Activated CD4-positive, alpha-beta T cell treated with anti-CD3 and anti-CD28 coated beads for 24 hours (primary cell): ENCODE results near the gene NINL.
"Not testable (repeated sequence)": the region's sequence is repeated elsewhere in the genome, so short reads cannot be mapped to it uniquely, and the experiment has no call there.

Source experiments
- DNase-seq, 2 donors: peaks; one replicate each; pipeline ENCODE4 v3.0.0-alpha.2; 2020; ENCODE audit warnings: low read depth in 2 of 2

Gene NINL

GRCh38 chr20:25503936-25504335 lies 81.4 kb downstream of the NINL start:
- no peak for DNase-seq

- DNase-seq = not testable (repeated sequence)
These were observed 82.2 kb downstream of the NINL start for GRCh38 chr20:25503051-25503639.

GRCh38 chr20:25500880-25501351 lies 84.4 kb downstream of the NINL start:
- DNase-seq = no peak

GRCh38 chr20:25499855-25500434 lies 85.4 kb downstream of the NINL start:
- DNase-seq = no peak

GRCh38 chr20:25499031-25499430 lies 86.3 kb downstream of the NINL start:
- no peak for DNase-seq

- DNase-seq = no peak
These were observed 87.1 kb downstream of the NINL start for GRCh38 chr20:25498280-25498606.

- DNase-seq = no peak
These were observed 87.6 kb downstream of the NINL start for GRCh38 chr20:25497586-25498279.

- DNase-seq = no peak
These were observed 88.3 kb downstream of the NINL start for GRCh38 chr20:25496968-25497401.

GRCh38 chr20:25496165-25496967 lies 89.0 kb downstream of the NINL start:
- no peak for DNase-seq

- DNase-seq = no peak
These were observed 90.0 kb downstream of the NINL start for GRCh38 chr20:25495189-25495824.

- DNase-seq = no peak
These were observed 90.7 kb downstream of the NINL start for GRCh38 chr20:25494506-25495188.

GRCh38 chr20:25493748-25494505 lies 91.4 kb downstream of the NINL start:
- DNase-seq = no peak

GRCh38 chr20:25493137-25493536 lies 92.2 kb downstream of the NINL start:
- no peak for DNase-seq

GRCh38 chr20:25491446-25492038 lies 93.8 kb downstream of the NINL start:
- DNase-seq = no peak

GRCh38 chr20:25490656-25491445 lies 94.5 kb downstream of the NINL start:
- DNase-seq = no peak

GRCh38 chr20:25489221-25489871 lies 96.0 kb downstream of the NINL start:
- DNase-seq = no peak

GRCh38 chr20:25487975-25488374 lies 97.4 kb downstream of the NINL start:
- DNase-seq = no peak

GRCh38 chr20:25487306-25487705 lies 98.0 kb downstream of the NINL start:
- no peak for DNase-seq

- no peak for DNase-seq
These were observed 99.0 kb downstream of the NINL start for GRCh38 chr20:25486377-25486776.
